Lung (tissue), 12 donors: ENCODE measurements around the gene HNRNPLL. TPM values are rescaled to one million over a fixed set of nuclear protein-coding genes. Genes with fewer than 3 reads are reported as not detected.
"Not testable (repeated sequence)": the region's sequence is repeated elsewhere in the genome, so short reads cannot be mapped to it uniquely, and the experiment has no call there.

Experiments used
- ATAC-seq: fragments of 200-7000 bp; cut with Tn5 transposase; one replicate; pipeline ENCODE4 v1.9.1; 2020; ENCODE audit warnings: moderate number of reproducible peaks; ENCODE audit not compliant: insufficient read depth, low FRiP score
- DNase-seq, 3 donors: peaks; one replicate each; pipeline ENCODE4 v3.0.0-alpha.2; 2013 to 2017
- H3K27ac ChIP-seq, 2 donors: one replicate each; pipeline ENCODE4 v1.5.1; 2013; ENCODE audit warnings: mild to moderate bottlenecking in 2 of 2, moderate library complexity in 2 of 2, control low read depth in 1 of 2, inconsistent platforms in 1 of 2, low read depth in 1 of 2, low read length in 1 of 2
- H3K27me3 ChIP-seq, 3 donors: one replicate each; pipeline ENCODE4 v1.5.1; 2013; ENCODE audit warnings: low read length in 2 of 3; ENCODE audit not compliant: control insufficient read depth in 3 of 3, insufficient read depth in 3 of 3
- H3K36me3 ChIP-seq, 4 donors: one replicate each; pipeline ENCODE4 v1.5.1; 2013; ENCODE audit warnings: low read length in 4 of 4, mild to moderate bottlenecking in 1 of 4, moderate library complexity in 1 of 4; ENCODE audit not compliant: control insufficient read depth in 4 of 4, insufficient read depth in 4 of 4
- H3K4me1 ChIP-seq, 5 donors: one replicate each; pipeline ENCODE4 v1.5.1; 2013; ENCODE audit warnings: low read length in 5 of 5, mild to moderate bottlenecking in 2 of 5, moderate library complexity in 1 of 5; ENCODE audit not compliant: control insufficient read depth in 5 of 5, insufficient read depth in 5 of 5
- H3K4me3 ChIP-seq: one replicate; pipeline ENCODE4 v1.5.1; 2013; ENCODE audit warnings: mild to moderate bottlenecking, control low read depth, moderate library complexity
- H3K9ac ChIP-seq, 2 donors: one replicate each; pipeline ENCODE4 v1.5.1; 2013; ENCODE audit warnings: low read length in 2 of 2, control low read depth in 1 of 2; ENCODE audit not compliant: insufficient read depth in 1 of 2
- H3K9me3 ChIP-seq, 4 donors: one replicate each; pipeline ENCODE4 v1.5.1; 2013; ENCODE audit warnings: low read length in 3 of 4, mild to moderate bottlenecking in 1 of 4, moderate library complexity in 1 of 4; ENCODE audit not compliant: control insufficient read depth in 4 of 4, insufficient read depth in 3 of 4
- WGBS, 2 donors: extraction: QIAGEN DNeasy Blood & Tissue Kit; methylation state at CpG; one replicate each; pipeline ENCODE4 v1.1.7; 2013; 5-methylcytosine and 5-hydroxymethylcytosine counted together
- polyA plus RNA-seq, 2 donors: library from polyadenylated mRNA; stranded (reverse); fragments of 200-250 nt; gene quantifications; one replicate each; pipeline ENCODE4 v1.2.1, GENCODE V29; 2013
- total RNA-seq, 2 donors: library from RNA; depleted of rRNA in 1 of 2; stranded (reverse); fragments of >200 nt in 1 of 2; gene quantifications; one replicate each; pipeline ENCODE4 v1.2.1, GENCODE V29; 2014 to 2021
- TF ChIP-seq, protein P1 (sequence below): IDR thresholded peaks from 2 replicates; pipeline ENCODE4 v1.5.1; 2012; ENCODE audit warnings: mild to moderate bottlenecking; ENCODE audit errors: control extremely low read depth, extremely low read depth
- donor health status: control.
- donor health status: control.
- donor health status: Bipolar disorder and iron deficiency.
- donor health status: healthy.
- donor health status: DM: yes; HTN: yes; CAD: no.

The HNRNPLL gene
- total and polyA plus RNA-seq, 4 donors, result 12.4 to 88.8 (median 30.7) TPM

- Histone ChIP-seq H3K4me3 (no peak overlapping the region), H3K4me1 (peaks cover 0 to 16% (median 0%) of the 10 kb centered on the region in 5 donors), H3K27ac (no peak overlapping the region), H3K9me3 (no peaks in the 10 kb centered on the region), H3K9ac (no peak overlapping the region), H3K36me3 (no peaks in the 10 kb centered on the region), H3K27me3 (no peaks in the 10 kb centered on the region)
- no peak for DNase-seq
- TF ChIP-seq, protein P1, sequence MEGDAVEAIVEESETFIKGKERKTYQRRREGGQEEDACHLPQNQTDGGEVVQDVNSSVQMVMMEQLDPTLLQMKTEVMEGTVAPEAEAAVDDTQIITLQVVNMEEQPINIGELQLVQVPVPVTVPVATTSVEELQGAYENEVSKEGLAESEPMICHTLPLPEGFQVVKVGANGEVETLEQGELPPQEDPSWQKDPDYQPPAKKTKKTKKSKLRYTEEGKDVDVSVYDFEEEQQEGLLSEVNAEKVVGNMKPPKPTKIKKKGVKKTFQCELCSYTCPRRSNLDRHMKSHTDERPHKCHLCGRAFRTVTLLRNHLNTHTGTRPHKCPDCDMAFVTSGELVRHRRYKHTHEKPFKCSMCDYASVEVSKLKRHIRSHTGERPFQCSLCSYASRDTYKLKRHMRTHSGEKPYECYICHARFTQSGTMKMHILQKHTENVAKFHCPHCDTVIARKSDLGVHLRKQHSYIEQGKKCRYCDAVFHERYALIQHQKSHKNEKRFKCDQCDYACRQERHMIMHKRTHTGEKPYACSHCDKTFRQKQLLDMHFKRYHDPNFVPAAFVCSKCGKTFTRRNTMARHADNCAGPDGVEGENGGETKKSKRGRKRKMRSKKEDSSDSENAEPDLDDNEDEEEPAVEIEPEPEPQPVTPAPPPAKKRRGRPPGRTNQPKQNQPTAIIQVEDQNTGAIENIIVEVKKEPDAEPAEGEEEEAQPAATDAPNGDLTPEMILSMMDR, result no peak
- ATAC-seq, result no peak
These were observed 56.7 kb downstream of the HNRNPLL start for GRCh38 chr2:38546064-38546463.

- not testable (repeated sequence) for ATAC-seq, H3K4me3 ChIP-seq, H3K36me3 ChIP-seq, H3K4me1 ChIP-seq, H3K27ac ChIP-seq, H3K27me3 ChIP-seq, H3K9me3 ChIP-seq, H3K9ac ChIP-seq, DNase-seq
- 78 to 90% methylated on average over 4 of the region's 4 CpGs for WGBS, 2 donors
These were observed 60.5 kb downstream of the HNRNPLL start for GRCh38 chr2:38542248-38542631.

- TF ChIP-seq, protein P1, result no peak
- no peak for ATAC-seq
These were observed 62.0 kb downstream of the HNRNPLL start for GRCh38 chr2:38540580-38541286.

GRCh38 chr2:38539086-38539485 lies 63.6 kb downstream of the HNRNPLL start:
- Histone ChIP-seq H3K4me1 (peaks cover 0 to 11% (median 0%) of the 10 kb centered on the region in 5 donors), H3K9me3 (no peaks in the 10 kb centered on the region), H3K4me3 (no peak overlapping the region), H3K27ac (no peak overlapping the region), H3K36me3 (no peaks in the 10 kb centered on the region), H3K9ac (no peak overlapping the region), H3K27me3 (no peaks in the 10 kb centered on the region)
- ATAC-seq (no peak), DNase-seq (no peak)
- TF ChIP-seq, protein P1, result no peak
- WGBS, 2 donors, result 87 to 90% methylated on average over 5 of the region's 5 CpGs

More at GRCh38 chr2:38540580-38541286, 62.0 kb downstream of the HNRNPLL start:
- H3K4me3 ChIP-seq, result no peak overlapping the region
- no peak overlapping the region for H3K27ac ChIP-seq
- no peak for DNase-seq
- no peaks in the 10 kb centered on the region for H3K36me3 ChIP-seq
- WGBS, 2 donors, result 79 to 89% methylated on average over 5 of the region's 5 CpGs
- H3K9me3 ChIP-seq, result no peaks in the 10 kb centered on the region
- no peak overlapping the region for H3K9ac ChIP-seq
- peaks cover 0 to 9% (median 0%) of the 10 kb centered on the region in 5 donors for H3K4me1 ChIP-seq
- H3K27me3 ChIP-seq, result no peaks in the 10 kb centered on the region
